CD8-positive, alpha-beta memory T cell (primary cell): ENCODE data around the gene PCYT1B. TPM values are rescaled to one million over a fixed set of nuclear protein-coding genes. Genes with fewer than 3 reads are reported as not detected.
A peak's percentile ranks its signal among the peaks of the same experiment; 100 is the strongest.
"Not testable (repeated sequence)": the region's sequence is repeated elsewhere in the genome, so short reads cannot be mapped to it uniquely, and the experiment has no call there.

Experiments used
- CTCF ChIA-PET: fragments of 350-600 bp; sonication (Branson Sonifier 250); formaldehyde crosslinking; loops from one replicate; lab custom pipeline; 2021; ENCODE audit warnings: antibody characterized with exemption; lab: Charles Lee
- POLR2A ChIA-PET: fragments of 350-600 bp; sonication (Branson Sonifier 250); formaldehyde crosslinking; loops from one replicate; lab custom pipeline; 2021; ENCODE audit warnings: antibody characterized with exemption; lab: Charles Lee
- DNase-seq, 5 donors: peaks; one replicate each; pipeline versions ENCODE4 v3.0.0 to v3.0.0-alpha.2; 2020 to 2022; ENCODE audit warnings: mixed read lengths in 1 of 5
- H3K27ac ChIP-seq: one replicate; pipeline ENCODE4 v1.7.0; 2013; ENCODE audit warnings: low read depth, mild to moderate bottlenecking, low read length, moderate library complexity
- H3K27me3 ChIP-seq: 2 replicates; pipeline ENCODE4 v1.7.0; 2013; ENCODE audit warnings: low read length, mild to moderate bottlenecking; ENCODE audit not compliant: insufficient read depth, poor library complexity, severe bottlenecking
- H3K36me3 ChIP-seq: 2 replicates; pipeline ENCODE4 v1.7.0; 2013; ENCODE audit warnings: mild to moderate bottlenecking, low read length, moderate library complexity; ENCODE audit not compliant: insufficient read depth
- H3K4me1 ChIP-seq: 2 replicates; pipeline ENCODE4 v1.7.0; 2013; ENCODE audit warnings: mild to moderate bottlenecking, low read length, moderate library complexity; ENCODE audit not compliant: insufficient read depth
- H3K4me3 ChIP-seq: 2 replicates; pipeline ENCODE4 v1.7.0; 2013; ENCODE audit warnings: mild to moderate bottlenecking, low read length
- H3K9me3 ChIP-seq: 2 replicates; pipeline ENCODE4 v1.7.0; 2013; ENCODE audit warnings: mild to moderate bottlenecking, low read length
- H3K27ac Mint-ChIP-seq, 8 donors: one replicate each; pipeline ENCODE4 v1.8.0; 2020 to 2021; ENCODE audit warnings: mixed read lengths in 8 of 8, mild to moderate bottlenecking in 6 of 8, inconsistent platforms in 3 of 8, moderate library complexity in 3 of 8
- H3K27me3 Mint-ChIP-seq, 2 donors: one replicate each; pipeline ENCODE4 v1.8.0; 2020 to 2021; ENCODE audit warnings: mixed read lengths in 2 of 2, mild to moderate bottlenecking in 1 of 2, moderate library complexity in 1 of 2
- H3K36me3 Mint-ChIP-seq, 3 donors: one replicate each; pipeline ENCODE4 v1.8.0; 2020 to 2021; ENCODE audit warnings: mixed read lengths in 3 of 3, inconsistent platforms in 1 of 3, mild to moderate bottlenecking in 1 of 3
- H3K4me1 Mint-ChIP-seq, 3 donors: one replicate each; pipeline ENCODE4 v1.8.0; 2020 to 2021; ENCODE audit warnings: mixed read lengths in 3 of 3, inconsistent platforms in 1 of 3, mild to moderate bottlenecking in 1 of 3
- H3K4me3 Mint-ChIP-seq, 7 donors: one replicate each; pipeline ENCODE4 v1.8.0; 2020 to 2021; ENCODE audit warnings: mixed read lengths in 7 of 7, mild to moderate bottlenecking in 6 of 7, moderate library complexity in 4 of 7, inconsistent platforms in 2 of 7
- H3K9me3 Mint-ChIP-seq, 5 donors: one replicate each; pipeline ENCODE4 v1.8.0; 2020 to 2022; ENCODE audit warnings: mixed read lengths in 5 of 5, mild to moderate bottlenecking in 3 of 5, moderate library complexity in 2 of 5, inconsistent platforms in 1 of 5
- polyA plus RNA-seq: library from polyadenylated mRNA; unstranded; fragments of 300-500 nt; fragmentation: Illumina TruSeq; gene quantifications from one replicate; pipeline ENCODE4 v1.2.3, GENCODE V29; 2021
- total RNA-seq, 2 experiments: library from RNA; stranded (reverse); gene quantifications; one replicate each; pipeline ENCODE4 v1.2.3, GENCODE V29; 2021

The PCYT1B gene
- total and polyA plus RNA-seq, 3 experiments from 2014 or later, result not detected

- H3K9me3 Mint-ChIP-seq, result peaks cover 0 to 1% (median 0%) of the 10 kb centered on the region in 5 donors
- H3K27ac Mint-ChIP-seq, result no peak overlapping the region
- Histone ChIP-seq H3K27ac (no peak overlapping the region), H3K36me3 (no peaks in the 10 kb centered on the region), H3K4me3 (no peak overlapping the region), H3K27me3 (no peaks in the 10 kb centered on the region), H3K4me1 (no peaks in the 10 kb centered on the region), H3K9me3 (no peaks in the 10 kb centered on the region)
- no peak overlapping the region for H3K4me3 Mint-ChIP-seq
- DNase-seq, result no peak
- ChIA-PET POLR2A (no interaction called here), CTCF (no interaction called here)
- H3K36me3 Mint-ChIP-seq, result no peaks in the 10 kb centered on the region
- no peaks in the 10 kb centered on the region for H3K4me1 Mint-ChIP-seq
- H3K27me3 Mint-ChIP-seq, result peaks cover 2 to 3% of the 10 kb centered on the region in 2 donors
These were observed 11.3 kb upstream of the PCYT1B start for GRCh38 chrX:24658421-24658820.

DNA sequence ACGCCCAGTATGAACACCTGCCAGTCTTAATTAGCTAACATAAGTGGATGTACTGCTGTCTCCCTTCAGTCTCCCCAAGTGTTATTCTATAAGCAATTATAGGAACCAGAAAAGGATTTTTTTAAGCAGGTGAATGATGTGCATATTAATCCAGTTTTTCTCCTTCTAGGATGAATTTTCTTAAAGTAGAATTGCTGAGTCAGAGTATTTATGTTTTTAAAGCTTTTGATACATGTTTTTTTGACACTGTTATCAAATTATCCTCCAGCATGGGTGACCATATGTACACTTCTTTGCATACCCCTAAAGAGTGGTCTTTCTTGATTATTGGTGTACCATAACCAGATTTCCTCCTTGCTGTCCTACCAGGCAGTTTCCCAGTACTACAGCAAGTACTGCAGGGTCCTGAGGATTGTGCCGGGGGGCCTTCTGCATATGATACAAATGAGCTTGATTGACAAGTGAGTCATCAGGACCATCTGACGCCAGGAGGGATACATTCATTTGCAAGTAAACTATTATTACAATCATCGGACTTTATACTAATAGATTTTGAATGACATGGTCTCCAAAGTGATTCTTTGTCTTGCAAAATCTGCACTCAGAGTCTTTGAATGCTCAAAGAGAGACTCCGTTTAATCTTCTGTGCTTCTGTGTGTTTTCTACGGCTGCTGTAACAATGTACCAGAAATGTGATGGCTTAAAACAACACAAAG is 10.7 kb upstream of the PCYT1B start:
- Mint-ChIP-seq H3K27me3 (peaks cover 2 to 7% of the 10 kb centered on the region in 2 donors), H3K4me3 (no peak overlapping the region)
- H3K4me1 ChIP-seq, result no peaks in the 10 kb centered on the region

DNA sequence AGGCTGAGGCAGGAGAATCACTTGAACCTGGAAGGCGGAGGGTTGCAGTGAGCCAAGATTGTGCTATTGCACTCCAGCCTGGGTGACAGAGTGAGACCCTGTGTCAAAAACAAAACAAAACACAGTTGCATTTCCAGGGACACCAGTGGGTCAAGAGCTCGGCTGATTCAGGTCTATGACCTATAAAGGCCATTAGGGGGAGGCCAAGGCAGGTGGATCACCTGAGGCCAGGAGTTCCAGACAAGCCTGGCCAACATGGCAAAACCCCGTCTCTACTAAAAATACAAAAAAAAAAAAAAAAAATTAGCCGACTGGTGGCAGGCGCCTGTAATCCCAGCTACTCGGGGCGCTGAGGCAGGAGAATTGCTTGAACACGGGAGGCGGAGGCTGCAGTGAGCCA is 8.5 kb upstream of the PCYT1B start:
- H3K27me3 Mint-ChIP-seq, H3K27ac Mint-ChIP-seq, H3K4me3 Mint-ChIP-seq, H3K4me1 Mint-ChIP-seq, CTCF ChIA-PET, H3K36me3 Mint-ChIP-seq, H3K27ac ChIP-seq, H3K9me3 Mint-ChIP-seq, H3K36me3 ChIP-seq, H3K4me3 ChIP-seq, DNase-seq, H3K27me3 ChIP-seq, H3K4me1 ChIP-seq, POLR2A ChIA-PET, H3K9me3 ChIP-seq: not testable (repeated sequence)

More for the DNA sequence above, 10.7 kb upstream of the PCYT1B start:
- no peaks in the 10 kb centered on the region for H3K27me3 ChIP-seq
- no peak overlapping the region for H3K4me3 ChIP-seq
- H3K27ac ChIP-seq, result no peak overlapping the region
- H3K9me3 ChIP-seq, result no peaks in the 10 kb centered on the region
- no peaks in the 10 kb centered on the region for H3K36me3 Mint-ChIP-seq
- POLR2A ChIA-PET, result no interaction called here
- peaks cover 0 to 2% (median 0%) of the 10 kb centered on the region in 5 donors for H3K9me3 Mint-ChIP-seq
- no peaks in the 10 kb centered on the region for H3K4me1 Mint-ChIP-seq
- no peaks in the 10 kb centered on the region for H3K36me3 ChIP-seq
- CTCF ChIA-PET, result no interaction called here
- DNase-seq, result no peak
- no peak overlapping the region for H3K27ac Mint-ChIP-seq

- peaks cover 0 to 2% (median 0%) of the 10 kb centered on the region in 5 donors for H3K9me3 Mint-ChIP-seq
- Histone ChIP-seq H3K9me3 (no peaks in the 10 kb centered on the region), H3K27ac (no peak overlapping the region), H3K4me1 (peaks cover 2% of the 10 kb centered on the region), H3K36me3 (no peaks in the 10 kb centered on the region), H3K4me3 (no peak overlapping the region), H3K27me3 (no peaks in the 10 kb centered on the region)
- CTCF ChIA-PET, result no interaction called here
- DNase-seq, result no peak
- POLR2A ChIA-PET, result no interaction called here
- no peak overlapping the region for H3K4me3 Mint-ChIP-seq
- H3K27me3 Mint-ChIP-seq, result peaks cover 15 to 17% of the 10 kb centered on the region in 2 donors
- no peaks in the 10 kb centered on the region for H3K36me3 Mint-ChIP-seq
- H3K27ac Mint-ChIP-seq, result no peak overlapping the region
- H3K4me1 Mint-ChIP-seq, result peaks cover 9 to 13% (median 13%) of the 10 kb centered on the region in 3 donors
These were observed 4.6 kb upstream of the PCYT1B start for GRCh38 chrX:24651783-24652182.

DNA sequence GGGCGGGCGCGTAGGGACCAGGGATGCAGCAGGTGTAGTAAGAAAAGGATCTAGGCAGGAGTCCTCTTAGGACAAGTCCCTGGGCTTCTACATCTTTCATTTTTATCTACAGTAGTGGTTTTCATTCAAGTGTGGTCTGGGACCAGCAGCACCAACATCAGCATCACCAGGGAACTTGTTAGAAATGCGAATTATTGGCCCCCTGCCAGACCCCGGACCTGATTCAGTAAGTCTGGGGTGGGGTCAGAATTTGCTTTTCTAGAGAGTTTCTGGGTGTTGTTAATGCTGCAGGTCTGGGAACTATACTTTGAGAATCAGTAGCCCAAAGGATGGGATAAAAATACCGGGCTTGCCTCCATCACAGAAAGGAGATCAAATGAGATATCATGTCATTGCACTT is 1.3 kb upstream of the PCYT1B start:
- no peaks in the 10 kb centered on the region for H3K36me3 Mint-ChIP-seq
- no peak overlapping the region for H3K4me3 ChIP-seq
- H3K9me3 ChIP-seq, result no peaks in the 10 kb centered on the region
- H3K4me1 Mint-ChIP-seq, result peaks cover 13 to 20% (median 18%) of the 10 kb centered on the region in 3 donors
- peaks cover 0 to 1% (median 0%) of the 10 kb centered on the region in 5 donors for H3K9me3 Mint-ChIP-seq
- DNase-seq, result no peak
- no peaks in the 10 kb centered on the region for H3K27me3 ChIP-seq
- peaks cover 15 to 20% of the 10 kb centered on the region in 2 donors for H3K27me3 Mint-ChIP-seq
- CTCF ChIA-PET, result no interaction called here
- no peaks in the 10 kb centered on the region for H3K36me3 ChIP-seq
- POLR2A ChIA-PET, result no interaction called here
- no peak overlapping the region for H3K27ac ChIP-seq
- H3K4me1 ChIP-seq, result peaks cover 6% of the 10 kb centered on the region
- H3K27ac Mint-ChIP-seq, result no peak overlapping the region
- no peak overlapping the region for H3K4me3 Mint-ChIP-seq

DNA sequence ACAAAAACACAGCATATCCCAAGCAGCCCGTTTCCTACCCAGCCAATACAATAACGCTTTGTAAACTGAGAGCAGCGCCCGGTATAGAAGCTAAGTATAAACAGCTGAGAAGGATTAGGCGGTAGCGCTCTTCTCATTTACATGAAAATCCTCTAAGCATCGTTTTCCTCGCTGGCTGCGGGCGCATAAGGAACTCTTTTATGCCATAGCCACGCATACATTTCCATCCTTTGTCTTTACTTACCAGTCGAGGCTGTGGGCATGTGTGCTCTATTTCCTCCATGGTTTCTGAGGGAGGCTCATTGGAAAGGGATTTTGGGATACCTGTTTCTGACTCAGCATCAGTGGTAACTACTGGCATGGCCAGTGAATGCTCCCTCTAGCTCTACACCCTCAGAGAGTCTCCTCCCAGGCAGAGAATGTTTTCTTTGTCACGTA is 383 bp downstream of the PCYT1B start:
- CTCF ChIA-PET, result interaction anchor here (1.0 kb wide), 1 partner anchor 29 kb away, joined by 3 read pairs; no protein-coding TSS in a partner anchor
- no peaks in the 10 kb centered on the region for H3K27me3 ChIP-seq
- Mint-ChIP-seq H3K4me3 (peak overlapping the region; percentile 37 to 87 (median 78)), H3K27me3 (peaks cover 15 to 16% of the 10 kb centered on the region in 2 donors), H3K36me3 (no peaks in the 10 kb centered on the region), H3K9me3 (no peaks in the 10 kb centered on the region), H3K4me1 (peaks cover 13 to 20% (median 18%) of the 10 kb centered on the region in 3 donors), H3K27ac (peak overlapping the region in 1 of 8 donors; percentile 12)
- peak in 1 of 5 donors; percentile 4 for DNase-seq
- no peak overlapping the region for H3K27ac ChIP-seq
- H3K36me3 ChIP-seq, result no peaks in the 10 kb centered on the region
- POLR2A ChIA-PET, result no interaction called here
- H3K4me1 ChIP-seq, result peaks cover 6% of the 10 kb centered on the region
- peak overlapping the region; percentile 28 for H3K4me3 ChIP-seq
- no peaks in the 10 kb centered on the region for H3K9me3 ChIP-seq

GRCh38 chrX:24646006-24646405 is 1.1 kb downstream of the PCYT1B start:
- no peaks in the 10 kb centered on the region for H3K9me3 ChIP-seq
- Mint-ChIP-seq H3K9me3 (no peaks in the 10 kb centered on the region), H3K4me3 (peak overlapping the region in 2 of 7 donors; percentile 29 to 46), H3K27ac (no peak overlapping the region), H3K27me3 (peaks cover 15 to 16% of the 10 kb centered on the region in 2 donors), H3K4me1 (peaks cover 13 to 20% (median 18%) of the 10 kb centered on the region in 3 donors), H3K36me3 (no peaks in the 10 kb centered on the region)
- no peak overlapping the region for H3K27ac ChIP-seq
- H3K36me3 ChIP-seq, result no peaks in the 10 kb centered on the region
- ChIA-PET CTCF (interaction anchor here (1.0 kb wide), 1 partner anchor 30 kb away, joined by 3 read pairs; no protein-coding TSS in a partner anchor), POLR2A (no interaction called here)
- peaks cover 6% of the 10 kb centered on the region for H3K4me1 ChIP-seq
- no peak overlapping the region for H3K4me3 ChIP-seq
- DNase-seq, result no peak
- H3K27me3 ChIP-seq, result no peaks in the 10 kb centered on the region

DNA sequence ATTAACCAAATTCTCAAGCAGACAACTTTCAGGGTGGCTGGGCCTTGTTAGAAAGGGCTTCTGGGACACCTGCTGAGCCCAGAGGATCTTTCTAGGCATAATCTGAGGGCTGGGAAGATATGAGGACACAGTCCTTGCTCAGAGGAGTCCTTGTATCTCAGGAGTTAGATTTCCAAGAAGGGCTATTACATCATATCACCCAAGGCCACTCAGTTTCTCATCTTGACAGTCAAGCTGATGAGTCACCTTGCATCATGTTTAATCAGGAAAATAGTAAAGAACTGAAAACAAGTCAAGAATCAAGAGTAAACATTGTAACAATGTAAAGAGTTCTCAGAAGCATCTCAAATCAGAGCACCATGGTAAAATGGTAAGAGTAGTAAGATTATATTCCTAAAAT is 4.0 kb downstream of the PCYT1B start:
- no peak overlapping the region for H3K4me3 Mint-ChIP-seq

More for the DNA sequence above, 4.0 kb downstream of the PCYT1B start:
- no peak overlapping the region for H3K4me3 ChIP-seq
- POLR2A ChIA-PET, result no interaction called here
- Mint-ChIP-seq H3K4me1 (peaks cover 13 to 20% (median 18%) of the 10 kb centered on the region in 3 donors), H3K9me3 (peaks cover 0 to 3% (median 0%) of the 10 kb centered on the region in 5 donors), H3K36me3 (no peaks in the 10 kb centered on the region), H3K27ac (no peak overlapping the region), H3K27me3 (peaks cover 5 to 7% of the 10 kb centered on the region in 2 donors)
- DNase-seq, result no peak
- H3K27ac ChIP-seq, result no peak overlapping the region
- no peaks in the 10 kb centered on the region for H3K27me3 ChIP-seq
- CTCF ChIA-PET, result no interaction called here
- H3K9me3 ChIP-seq, result no peaks in the 10 kb centered on the region
- H3K4me1 ChIP-seq, result peaks cover 6% of the 10 kb centered on the region
- no peaks in the 10 kb centered on the region for H3K36me3 ChIP-seq
